K562 (cell line): Measurements from ENCODE around the gene CARD9. TPM values are rescaled to one million over a fixed set of nuclear protein-coding genes. Genes with fewer than 3 reads are reported as not detected.

Experiments
- BCOR ChIP-seq: fragments of 450-650 bp; IDR thresholded peaks from 2 replicates; pipeline ENCODE4 v1.6.1; 2016
- CEBPG ChIP-seq, 3 experiments: fragments of 200-800 bp in 1 of 3; sonication (Bioruptor generic) in 1 of 3; sonication (generic) in 1 of 3; formaldehyde crosslinking in 1 of 3; IDR thresholded peaks in 2 of 3; conservative IDR thresholded peaks in 1 of 3; 2 replicates each; pipeline versions ENCODE4 v1.6.1 to v1.8.0; 2016 to 2022; ENCODE audit warnings: missing compliant biosample characterization in 2 of 3, missing genetic modification characterization in 2 of 3, mild to moderate bottlenecking in 1 of 3, missing genetic modification reagents in 1 of 3
- CHD1 ChIP-seq: fragments of 200-600 bp; sonication (generic); IDR thresholded peaks from one replicate; pipeline ENCODE4 v1.6.1; 2012; ENCODE audit warnings: mild to moderate bottlenecking, moderate library complexity, low read length, inconsistent platforms
- DNMT1 ChIP-seq: fragments of 450-650 bp; IDR thresholded peaks from 2 replicates; pipeline ENCODE4 v1.6.1; 2016; ENCODE audit warnings: antibody characterized with exemption, mild to moderate bottlenecking
- FOS ChIP-seq: IDR thresholded peaks from 3 replicates; pipeline ENCODE4 v1.6.1; 2011; ENCODE audit not compliant: insufficient read length; ENCODE audit errors: extremely low read depth
- HOXB6 ChIP-seq: fragments of 250-450 bp; sonication (Bioruptor Pico); IDR thresholded peaks from 2 replicates; pipeline ENCODE4 v1.5.1; 2022; ENCODE audit warnings: mild to moderate bottlenecking, borderline replicate concordance
- L3MBTL2 ChIP-seq: fragments of 450-650 bp; IDR thresholded peaks from 2 replicates; pipeline ENCODE4 v1.6.1; 2016; ENCODE audit warnings: mild to moderate bottlenecking, moderate library complexity
- NR3C1 ChIP-seq: sonication (generic); formaldehyde crosslinking; IDR thresholded peaks from 2 replicates; pipeline ENCODE4 v1.8.1; 2022; ENCODE audit warnings: missing genetic modification reagents
- RAD21 ChIP-seq, 2 experiments: fragments of 250-450 bp in 1 of 2; fragments of 450-650 bp in 1 of 2; sonication (Bioruptor Pico) in 1 of 2; formaldehyde crosslinking in 1 of 2; IDR thresholded peaks in 1 of 2; conservative IDR thresholded peaks in 1 of 2; 2 replicates each; pipeline versions ENCODE4 v1.4.0 to v1.8.0; 2020 to 2022; ENCODE audit warnings: mild to moderate bottlenecking in 2 of 2, moderate library complexity in 1 of 2
- SIN3A ChIP-seq, 2 experiments: fragments of 150-350 bp in 1 of 2; IDR thresholded peaks; 2 replicates each; pipeline ENCODE4 v1.6.1; 2011 to 2016; ENCODE audit warnings: borderline replicate concordance in 2 of 2, low read depth in 2 of 2, low read length in 2 of 2, mild to moderate bottlenecking in 2 of 2, moderate library complexity in 2 of 2; ENCODE audit not compliant: control insufficient read depth in 1 of 2
- TCF7L2 ChIP-seq: fragments of 150-350 bp; IDR thresholded peaks from 2 replicates; pipeline ENCODE4 v1.6.1; 2016; ENCODE audit warnings: low read depth, mild to moderate bottlenecking, low read length, moderate library complexity
- ZFP36 ChIP-seq: fragments of 150-350 bp; IDR thresholded peaks from 2 replicates; pipeline ENCODE4 v1.6.1; 2018; ENCODE audit warnings: low read length, low read depth; ENCODE audit not compliant: partially characterized antibody
- polyA plus RNA-seq, 8 experiments: library from polyadenylated mRNA; depleted of rRNA in 4 of 8; stranded (reverse) in 5 of 8; unstranded in 3 of 8; fragments of >200 nt; fragmentation: Nextera tagmentation in 2 of 8; fragmentation: Illumina TruSeq in 1 of 8; extraction: Ambion mirVana in 2 of 8; extraction: Trizol in 1 of 8; gene quantifications; 2 replicates each; pipeline versions ENCODE4 v1.2.1 to v1.2.3, GENCODE V29; 2011 to 2014; ENCODE audit warnings: inconsistent platforms in 1 of 8, missing spikeins in 1 of 8
- total RNA-seq, 7 experiments: library from RNA; depleted of rRNA in 6 of 7; stranded (reverse); fragments of >200 nt in 6 of 7; fragmentation: Illumina TruSeq in 2 of 7; extraction: Trizol in 2 of 7; gene quantifications; 2 replicates each; pipeline versions ENCODE4 v1.2.1 to v1.2.3, GENCODE V29; 2011 to 2021; ENCODE audit warnings: low replicate concordance in 1 of 7
- TF ChIP-seq, protein P1 (sequence below): fragments of 450-650 bp; IDR thresholded peaks from 2 replicates; pipeline ENCODE4 v1.6.1; 2016; ENCODE audit warnings: mild to moderate bottlenecking, moderate library complexity
- TF ChIP-seq, protein P2 (sequence below): IDR thresholded peaks from 2 replicates; pipeline ENCODE4 v1.6.1; 2011; ENCODE audit not compliant: insufficient read length; ENCODE audit errors: extremely low read depth

Gene CARD9
- total and polyA plus RNA-seq, 9 of the 15 experiments (the other 6 are each of a cell fraction or from before 2014, with no cell fraction given), result 1.7 to 53.0 (median 9.7) TPM

- TF ChIP-seq, protein P1, sequence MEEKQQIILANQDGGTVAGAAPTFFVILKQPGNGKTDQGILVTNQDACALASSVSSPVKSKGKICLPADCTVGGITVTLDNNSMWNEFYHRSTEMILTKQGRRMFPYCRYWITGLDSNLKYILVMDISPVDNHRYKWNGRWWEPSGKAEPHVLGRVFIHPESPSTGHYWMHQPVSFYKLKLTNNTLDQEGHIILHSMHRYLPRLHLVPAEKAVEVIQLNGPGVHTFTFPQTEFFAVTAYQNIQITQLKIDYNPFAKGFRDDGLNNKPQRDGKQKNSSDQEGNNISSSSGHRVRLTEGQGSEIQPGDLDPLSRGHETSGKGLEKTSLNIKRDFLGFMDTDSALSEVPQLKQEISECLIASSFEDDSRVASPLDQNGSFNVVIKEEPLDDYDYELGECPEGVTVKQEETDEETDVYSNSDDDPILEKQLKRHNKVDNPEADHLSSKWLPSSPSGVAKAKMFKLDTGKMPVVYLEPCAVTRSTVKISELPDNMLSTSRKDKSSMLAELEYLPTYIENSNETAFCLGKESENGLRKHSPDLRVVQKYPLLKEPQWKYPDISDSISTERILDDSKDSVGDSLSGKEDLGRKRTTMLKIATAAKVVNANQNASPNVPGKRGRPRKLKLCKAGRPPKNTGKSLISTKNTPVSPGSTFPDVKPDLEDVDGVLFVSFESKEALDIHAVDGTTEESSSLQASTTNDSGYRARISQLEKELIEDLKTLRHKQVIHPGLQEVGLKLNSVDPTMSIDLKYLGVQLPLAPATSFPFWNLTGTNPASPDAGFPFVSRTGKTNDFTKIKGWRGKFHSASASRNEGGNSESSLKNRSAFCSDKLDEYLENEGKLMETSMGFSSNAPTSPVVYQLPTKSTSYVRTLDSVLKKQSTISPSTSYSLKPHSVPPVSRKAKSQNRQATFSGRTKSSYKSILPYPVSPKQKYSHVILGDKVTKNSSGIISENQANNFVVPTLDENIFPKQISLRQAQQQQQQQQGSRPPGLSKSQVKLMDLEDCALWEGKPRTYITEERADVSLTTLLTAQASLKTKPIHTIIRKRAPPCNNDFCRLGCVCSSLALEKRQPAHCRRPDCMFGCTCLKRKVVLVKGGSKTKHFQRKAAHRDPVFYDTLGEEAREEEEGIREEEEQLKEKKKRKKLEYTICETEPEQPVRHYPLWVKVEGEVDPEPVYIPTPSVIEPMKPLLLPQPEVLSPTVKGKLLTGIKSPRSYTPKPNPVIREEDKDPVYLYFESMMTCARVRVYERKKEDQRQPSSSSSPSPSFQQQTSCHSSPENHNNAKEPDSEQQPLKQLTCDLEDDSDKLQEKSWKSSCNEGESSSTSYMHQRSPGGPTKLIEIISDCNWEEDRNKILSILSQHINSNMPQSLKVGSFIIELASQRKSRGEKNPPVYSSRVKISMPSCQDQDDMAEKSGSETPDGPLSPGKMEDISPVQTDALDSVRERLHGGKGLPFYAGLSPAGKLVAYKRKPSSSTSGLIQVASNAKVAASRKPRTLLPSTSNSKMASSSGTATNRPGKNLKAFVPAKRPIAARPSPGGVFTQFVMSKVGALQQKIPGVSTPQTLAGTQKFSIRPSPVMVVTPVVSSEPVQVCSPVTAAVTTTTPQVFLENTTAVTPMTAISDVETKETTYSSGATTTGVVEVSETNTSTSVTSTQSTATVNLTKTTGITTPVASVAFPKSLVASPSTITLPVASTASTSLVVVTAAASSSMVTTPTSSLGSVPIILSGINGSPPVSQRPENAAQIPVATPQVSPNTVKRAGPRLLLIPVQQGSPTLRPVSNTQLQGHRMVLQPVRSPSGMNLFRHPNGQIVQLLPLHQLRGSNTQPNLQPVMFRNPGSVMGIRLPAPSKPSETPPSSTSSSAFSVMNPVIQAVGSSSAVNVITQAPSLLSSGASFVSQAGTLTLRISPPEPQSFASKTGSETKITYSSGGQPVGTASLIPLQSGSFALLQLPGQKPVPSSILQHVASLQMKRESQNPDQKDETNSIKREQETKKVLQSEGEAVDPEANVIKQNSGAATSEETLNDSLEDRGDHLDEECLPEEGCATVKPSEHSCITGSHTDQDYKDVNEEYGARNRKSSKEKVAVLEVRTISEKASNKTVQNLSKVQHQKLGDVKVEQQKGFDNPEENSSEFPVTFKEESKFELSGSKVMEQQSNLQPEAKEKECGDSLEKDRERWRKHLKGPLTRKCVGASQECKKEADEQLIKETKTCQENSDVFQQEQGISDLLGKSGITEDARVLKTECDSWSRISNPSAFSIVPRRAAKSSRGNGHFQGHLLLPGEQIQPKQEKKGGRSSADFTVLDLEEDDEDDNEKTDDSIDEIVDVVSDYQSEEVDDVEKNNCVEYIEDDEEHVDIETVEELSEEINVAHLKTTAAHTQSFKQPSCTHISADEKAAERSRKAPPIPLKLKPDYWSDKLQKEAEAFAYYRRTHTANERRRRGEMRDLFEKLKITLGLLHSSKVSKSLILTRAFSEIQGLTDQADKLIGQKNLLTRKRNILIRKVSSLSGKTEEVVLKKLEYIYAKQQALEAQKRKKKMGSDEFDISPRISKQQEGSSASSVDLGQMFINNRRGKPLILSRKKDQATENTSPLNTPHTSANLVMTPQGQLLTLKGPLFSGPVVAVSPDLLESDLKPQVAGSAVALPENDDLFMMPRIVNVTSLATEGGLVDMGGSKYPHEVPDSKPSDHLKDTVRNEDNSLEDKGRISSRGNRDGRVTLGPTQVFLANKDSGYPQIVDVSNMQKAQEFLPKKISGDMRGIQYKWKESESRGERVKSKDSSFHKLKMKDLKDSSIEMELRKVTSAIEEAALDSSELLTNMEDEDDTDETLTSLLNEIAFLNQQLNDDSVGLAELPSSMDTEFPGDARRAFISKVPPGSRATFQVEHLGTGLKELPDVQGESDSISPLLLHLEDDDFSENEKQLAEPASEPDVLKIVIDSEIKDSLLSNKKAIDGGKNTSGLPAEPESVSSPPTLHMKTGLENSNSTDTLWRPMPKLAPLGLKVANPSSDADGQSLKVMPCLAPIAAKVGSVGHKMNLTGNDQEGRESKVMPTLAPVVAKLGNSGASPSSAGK, result peak; percentile 94
- TF ChIP-seq BCOR (no peak), L3MBTL2 (peak; percentile 85), TCF7L2 (no peak), CHD1 (peak; percentile 39), RAD21 (CRISPR knock-in tag; conservative IDR thresholded peaks at IDR 0.05 in 1 of 2, IDR thresholded peaks at IDR 0.05 in 1 of 2) (no peak), FOS (no peak), DNMT1 (no peak), CEBPG (CRISPR knock-in tag; IDR thresholded peaks at IDR 0.05) (no peak), CEBPG (tag; conservative IDR thresholded peaks at IDR 0.05 in 1 of 2, IDR thresholded peaks at IDR 0.05 in 1 of 2) (no peak), SIN3A (IDR thresholded peaks at IDR 0.05; ENCODE audit: borderline replicate concordance in 2 of 2, control insufficient read depth in 1 of 2, low read depth in 2 of 2, low read length in 2 of 2) (peak; percentile 22 to 33; a peak in 1 of 4 replicates), NR3C1 (CRISPR knock-in tag) (peak; percentile 72; the same call in 1 of the 2 replicates), HOXB6 (CRISPR knock-in tag) (no peak), ZFP36 (no peak)
- TF ChIP-seq, protein P2, sequence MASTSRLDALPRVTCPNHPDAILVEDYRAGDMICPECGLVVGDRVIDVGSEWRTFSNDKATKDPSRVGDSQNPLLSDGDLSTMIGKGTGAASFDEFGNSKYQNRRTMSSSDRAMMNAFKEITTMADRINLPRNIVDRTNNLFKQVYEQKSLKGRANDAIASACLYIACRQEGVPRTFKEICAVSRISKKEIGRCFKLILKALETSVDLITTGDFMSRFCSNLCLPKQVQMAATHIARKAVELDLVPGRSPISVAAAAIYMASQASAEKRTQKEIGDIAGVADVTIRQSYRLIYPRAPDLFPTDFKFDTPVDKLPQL, result no peak
These were observed 36.3 kb upstream of the CARD9 start (continued) for GRCh38 chr9:136409557-136410455.
